ENCODE results near the gene RIMS1.

Gene RIMS1

GRCh38 chr6:72250664-72251063 is 364.3 kb downstream of the RIMS1 start:
- no peak for DNase-seq (ENCODE audit: low spot score)
- H3K27ac ChIP-seq = no peak overlapping the region
- no peak overlapping the region for H3K4me3 ChIP-seq
- no peak for TF ChIP-seq CTCF (IDR thresholded peaks at IDR 0.05)

GRCh38 chr6:72260489-72260888 is 374.1 kb downstream of the RIMS1 start:
- TF ChIP-seq CTCF (IDR thresholded peaks at IDR 0.05) = no peak

GRCh38 chr6:72261554-72261953 is 375.2 kb downstream of the RIMS1 start:
- DNase-seq (ENCODE audit: low spot score) = no peak
- Histone ChIP-seq H3K4me3 (no peak overlapping the region), H3K27ac (no peak overlapping the region)
- TF ChIP-seq CTCF (IDR thresholded peaks at IDR 0.05) = no peak

More at GRCh38 chr6:72260489-72260888, 374.1 kb downstream of the RIMS1 start:
- Histone ChIP-seq H3K4me3 (no peak overlapping the region), H3K27ac (no peak overlapping the region)
- DNase-seq (ENCODE audit: low spot score) = no peak

GRCh38 chr6:72262254-72262653 is 375.9 kb downstream of the RIMS1 start:
- TF ChIP-seq CTCF (IDR thresholded peaks at IDR 0.05) = no peak
- no peak overlapping the region for H3K4me3 ChIP-seq

GRCh38 chr6:72267470-72267869 is 381.1 kb downstream of the RIMS1 start:
- no peak for DNase-seq (ENCODE audit: low spot score)
- TF ChIP-seq CTCF (IDR thresholded peaks at IDR 0.05) = no peak
- no peak overlapping the region for H3K27ac ChIP-seq
- H3K4me3 ChIP-seq = no peak overlapping the region

More at GRCh38 chr6:72262254-72262653, 375.9 kb downstream of the RIMS1 start:
- H3K27ac ChIP-seq = no peak overlapping the region
- DNase-seq (ENCODE audit: low spot score) = no peak

GRCh38 chr6:72271531-72271930 is 385.2 kb downstream of the RIMS1 start:
- TF ChIP-seq CTCF (IDR thresholded peaks at IDR 0.05) = no peak
- H3K4me3 ChIP-seq = no peak overlapping the region
- DNase-seq (ENCODE audit: low spot score) = no peak
- H3K27ac ChIP-seq = no peak overlapping the region

- DNase-seq (ENCODE audit: low spot score) = no peak
- no peak overlapping the region for H3K27ac ChIP-seq
- no peak overlapping the region for H3K4me3 ChIP-seq
- no peak for TF ChIP-seq CTCF (IDR thresholded peaks at IDR 0.05)
Measured at GRCh38 chr6:72272958-72273357, 386.6 kb downstream of the RIMS1 start.
